BJ (cell line): Measurements from ENCODE around the gene IGFBP2. TPM values are rescaled to one million over a fixed set of nuclear protein-coding genes. Genes with fewer than 3 reads are reported as not detected.

Experiments
- CTCF ChIA-PET: fragments of 350-600 bp; formaldehyde crosslinking; extraction: SDS; loops from one replicate; lab custom pipeline; 2021; ENCODE audit warnings: antibody characterized with exemption, inconsistent platforms; lab: Yijun Ruan, JAX
- POLR2A ChIA-PET: fragments of 300-600 bp; sonication (Branson Sonifier 250); formaldehyde crosslinking; extraction: SDS; loops from one replicate; lab custom pipeline; 2021; ENCODE audit warnings: antibody characterized with exemption; lab: Charles Lee
- DNase-seq: peaks from one replicate; pipeline ENCODE4 v3.0.0-alpha.2; 2011; ENCODE audit warnings: low read depth
- H3K27me3 ChIP-seq: 2 replicates; pipeline ENCODE4 v1.6.0; 2011; ENCODE audit warnings: low read length; ENCODE audit not compliant: control insufficient read depth, insufficient read depth
- H3K36me3 ChIP-seq: 2 replicates; pipeline ENCODE4 v1.5.1; 2011; ENCODE audit warnings: low read length; ENCODE audit not compliant: control insufficient read depth, insufficient read depth
- H3K4me3 ChIP-seq: 2 replicates; pipeline ENCODE4 v1.5.1; 2011; ENCODE audit warnings: low read depth, mild to moderate bottlenecking, control low read depth, low read length
- CTCF ChIP-seq: IDR thresholded peaks from 2 replicates; pipeline ENCODE4 v1.5.1; 2011; ENCODE audit warnings: low read depth, mild to moderate bottlenecking, control low read depth, inconsistent platforms, low read length, moderate library complexity; ENCODE audit not compliant: insufficient read depth
- polyA plus RNA-seq: library from polyadenylated mRNA; depleted of rRNA; stranded (reverse); fragments of >200 nt; gene quantifications from 2 replicates; pipeline ENCODE4 v1.2.3, GENCODE V29; 2011

The IGFBP2 gene
- polyA plus RNA-seq, 1 experiment, result 142 TPM

GRCh38 chr2:216653093-216653799 is 20.0 kb downstream of the IGFBP2 start:
- no peak for TF ChIP-seq CTCF
- DNase-seq, result no peak
- Histone ChIP-seq H3K4me3 (no peak overlapping the region), H3K27me3 (no peaks in the 10 kb centered on the region), H3K36me3 (no peaks in the 10 kb centered on the region; the same call in 1 of the 2 replicates)
- CTCF ChIA-PET, result interaction anchor here (1.0 to 23.2 kb wide), 5 partner anchors 12 to 132 kb away, joined by 3 to 531 read pairs (median 3); no protein-coding TSS in a partner anchor
- POLR2A ChIA-PET, result no interaction called here

- no peaks in the 10 kb centered on the region for H3K27me3 ChIP-seq
- ChIA-PET CTCF (interaction anchor here (0.8 to 23.2 kb wide), 5 partner anchors 11 to 132 kb away, joined by 3 to 531 read pairs (median 3); no protein-coding TSS in a partner anchor), POLR2A (no interaction called here)
- H3K4me3 ChIP-seq, result no peak overlapping the region
- H3K36me3 ChIP-seq, result no peaks in the 10 kb centered on the region; the same call in 1 of the 2 replicates
- DNase-seq, result no peak
- no peak for TF ChIP-seq CTCF
These were observed 20.7 kb downstream of the IGFBP2 start for GRCh38 chr2:216653931-216654365.

GRCh38 chr2:216654528-216655052 is 21.4 kb downstream of the IGFBP2 start:
- Histone ChIP-seq H3K4me3 (no peak overlapping the region), H3K36me3 (no peaks in the 10 kb centered on the region; the same call in 1 of the 2 replicates), H3K27me3 (no peaks in the 10 kb centered on the region)
- ChIA-PET POLR2A (no interaction called here), CTCF (interaction anchor here (0.8 to 23.2 kb wide), 5 partner anchors 11 to 133 kb away, joined by 3 to 531 read pairs (median 3); no protein-coding TSS in a partner anchor)
- no peak for TF ChIP-seq CTCF
- DNase-seq, result no peak

GRCh38 chr2:216657086-216657855 is 24.1 kb downstream of the IGFBP2 start:
- no peak overlapping the region for H3K4me3 ChIP-seq
- CTCF ChIA-PET, result interaction anchor here (1.1 to 23.2 kb wide), 4 partner anchors 9 to 547 kb away, joined by 3 to 531 read pairs (median 17); no protein-coding TSS in a partner anchor
- POLR2A ChIA-PET, result no interaction called here
- no peak for DNase-seq
- no peak for TF ChIP-seq CTCF
- H3K27me3 ChIP-seq, result no peaks in the 10 kb centered on the region
- no peaks in the 10 kb centered on the region; the same call in 1 of the 2 replicates for H3K36me3 ChIP-seq
